Activated T-cell treated with anti-CD3 and anti-CD28 coated beads, Interleukin-2, amount 50 U/mL, for 72 hours (primary cell): ENCODE data around the gene GCH1. TPM values are rescaled to one million over a fixed set of nuclear protein-coding genes. Genes with fewer than 3 reads are reported as not detected.
A peak's percentile ranks its signal among the peaks of the same experiment; 100 is the strongest.
"Not testable (repeated sequence)": the region's sequence is repeated elsewhere in the genome, so short reads cannot be mapped to it uniquely, and the experiment has no call there.

ENCODE experiments used
- ATAC-seq, 2 donors: fragments of 150-1000 bp; cut with Tn5 transposase; replicated peaks in 1 of 2; 2 replicates each; pipeline ENCODE4 v1.10.0; 2021; ENCODE audit warnings: moderate library complexity in 2 of 2, mild to moderate bottlenecking in 1 of 2
- DNase-seq, 2 donors: peaks; one replicate each; pipeline ENCODE4 v3.0.0; 2021 to 2022; ENCODE audit warnings: mixed read lengths in 1 of 2
- H3K27ac Mint-ChIP-seq: one replicate; pipeline ENCODE4 v1.8.0; 2022; ENCODE audit warnings: mild to moderate bottlenecking, moderate library complexity, mixed read lengths
- H3K27me3 Mint-ChIP-seq: one replicate; pipeline ENCODE4 v1.8.0; 2022; ENCODE audit warnings: low read depth, mixed read lengths
- H3K36me3 Mint-ChIP-seq, 2 donors: one replicate each; pipeline ENCODE4 v1.8.0; 2022; ENCODE audit warnings: mixed read lengths in 2 of 2, mild to moderate bottlenecking in 1 of 2; ENCODE audit not compliant: insufficient read depth in 2 of 2
- H3K4me1 Mint-ChIP-seq: one replicate; pipeline ENCODE4 v1.8.0; 2022; ENCODE audit warnings: low read depth, mixed read lengths
- H3K4me3 Mint-ChIP-seq, 2 donors: one replicate each; pipeline ENCODE4 v1.8.0; 2022; ENCODE audit warnings: mild to moderate bottlenecking in 2 of 2, mixed read lengths in 2 of 2, moderate library complexity in 2 of 2
- H3K9me3 Mint-ChIP-seq, 2 donors: one replicate each; pipeline ENCODE4 v1.8.0; 2022; ENCODE audit warnings: mixed read lengths in 2 of 2
- total RNA-seq, 2 donors: library from RNA; stranded (reverse); gene quantifications; one replicate each; pipeline ENCODE4 v1.2.3, GENCODE V29; 2022

GCH1 gene
- total RNA-seq, 2 donors from 2014 or later, result 35.3 to 54.0 TPM

DNA sequence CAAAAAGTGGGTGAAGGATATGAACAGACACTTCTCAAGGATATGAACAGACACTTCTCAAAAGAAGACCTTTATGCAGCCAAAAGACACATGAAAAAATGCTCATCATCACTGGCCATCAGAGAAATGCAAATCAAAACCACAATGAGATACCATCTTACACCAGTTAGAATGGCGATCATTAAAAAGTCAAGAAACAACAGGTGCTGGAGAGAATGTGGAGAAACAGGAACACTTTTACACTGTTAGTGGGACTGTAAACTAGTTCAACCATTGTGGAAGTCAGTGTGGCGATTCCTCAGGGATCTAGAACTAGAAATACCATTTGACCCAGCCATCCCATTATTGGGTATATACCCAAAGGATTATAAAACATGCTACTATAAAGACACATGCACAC lies 27.0 kb downstream of the GCH1 start:
- H3K4me3 Mint-ChIP-seq, H3K9me3 Mint-ChIP-seq, H3K27me3 Mint-ChIP-seq, ATAC-seq, H3K27ac Mint-ChIP-seq, H3K36me3 Mint-ChIP-seq, DNase-seq: not testable (repeated sequence)
- peaks cover 31% of the 10 kb centered on the region for H3K4me1 Mint-ChIP-seq

DNA sequence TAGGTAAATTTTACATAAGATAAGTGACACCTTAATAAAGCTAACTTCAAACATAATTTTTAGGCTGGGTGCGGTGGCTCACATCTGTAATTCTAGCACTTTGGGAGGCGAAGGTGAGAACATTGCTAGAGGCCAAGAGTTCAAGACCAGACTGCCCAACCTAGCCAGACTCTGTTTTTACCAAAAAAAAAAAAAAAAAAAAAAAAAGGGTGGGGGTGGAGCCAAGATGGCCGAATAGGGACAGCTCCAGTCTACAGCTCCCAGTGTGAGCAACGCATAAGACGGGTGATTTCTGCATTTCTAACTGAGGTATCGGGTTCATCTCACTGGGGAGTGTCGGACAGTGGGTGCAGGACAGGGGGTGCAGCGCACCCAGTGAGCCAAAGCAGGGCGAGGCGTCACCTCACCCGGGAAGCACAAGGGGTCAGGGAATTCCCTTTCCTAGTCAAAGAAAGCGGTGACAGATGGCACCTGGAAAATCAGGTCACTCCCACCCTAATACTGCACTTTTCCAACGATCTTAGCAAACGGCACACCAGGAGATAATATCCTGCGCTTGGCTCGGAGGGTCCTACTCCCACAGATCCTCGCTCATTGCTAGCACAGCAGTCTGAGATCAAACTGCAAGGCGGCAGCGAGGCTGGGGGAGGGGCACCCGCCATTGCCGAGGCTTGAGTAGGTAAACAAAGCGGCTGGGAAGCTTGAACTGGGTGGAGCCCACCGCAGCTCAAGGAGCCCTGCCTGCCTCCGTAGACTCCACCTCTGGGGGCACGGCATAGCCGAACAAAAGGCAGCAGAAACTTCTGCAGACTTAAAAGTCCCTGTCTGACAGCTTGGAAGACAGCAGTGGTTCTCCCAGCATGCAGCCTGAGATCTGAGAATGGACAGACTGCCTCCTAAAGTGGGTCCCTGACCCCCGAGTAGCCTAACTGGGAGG lies 32.2 kb downstream of the GCH1 start:
- H3K27me3 Mint-ChIP-seq, H3K9me3 Mint-ChIP-seq, H3K36me3 Mint-ChIP-seq, H3K27ac Mint-ChIP-seq, DNase-seq, ATAC-seq: not testable (repeated sequence)
- H3K4me3 Mint-ChIP-seq, result peak overlapping the region; percentile 68 to 80
- H3K4me1 Mint-ChIP-seq, result peaks cover 27% of the 10 kb centered on the region

DNA sequence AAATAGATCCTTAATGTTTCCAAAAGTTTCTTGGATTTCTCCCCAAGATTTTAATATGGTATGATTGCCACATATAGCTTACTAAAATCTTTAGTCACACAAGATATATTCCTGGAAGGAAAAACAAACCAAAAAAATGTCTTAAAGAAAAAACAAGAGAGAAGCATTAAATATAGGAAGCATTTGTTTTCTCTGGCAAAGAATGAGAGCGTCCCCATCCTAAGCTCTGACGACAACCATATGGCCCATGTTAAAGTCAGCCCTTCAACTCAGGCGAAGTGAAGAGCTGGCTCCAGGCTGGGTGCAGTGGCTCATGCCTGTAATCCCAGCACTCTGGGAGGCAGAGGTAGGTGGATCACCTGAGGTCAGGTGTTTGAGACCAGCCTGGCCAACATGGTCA lies 35.6 kb downstream of the GCH1 start:
- Mint-ChIP-seq H3K9me3 (no peaks in the 10 kb centered on the region), H3K27ac (no peak overlapping the region), H3K36me3 (peaks cover 2 to 4% of the 10 kb centered on the region in 2 donors), H3K4me3 (no peak overlapping the region), H3K4me1 (peaks cover 22% of the 10 kb centered on the region), H3K27me3 (no peaks in the 10 kb centered on the region)
- no peak for ATAC-seq
- DNase-seq, result no peak

DNA sequence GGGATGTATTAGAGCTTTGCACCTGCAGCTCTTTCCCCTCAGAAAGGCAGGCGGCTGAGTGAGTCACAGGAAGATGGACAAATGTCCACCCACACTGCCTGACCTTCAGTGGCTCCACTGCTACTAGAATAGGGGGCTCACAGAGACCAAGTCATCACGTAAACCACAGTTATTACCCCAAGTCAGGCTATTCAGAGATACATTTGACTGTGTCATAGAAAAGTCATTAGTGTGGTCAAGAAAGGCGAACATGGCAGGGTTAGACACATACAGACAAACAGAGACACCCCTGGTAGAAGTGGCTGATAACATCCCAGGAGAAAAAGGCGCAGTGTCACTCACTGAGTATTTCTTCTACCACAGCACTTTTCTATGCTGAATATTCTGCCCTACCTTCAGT lies 36.0 kb downstream of the GCH1 start:
- Mint-ChIP-seq H3K4me1 (peaks cover 22% of the 10 kb centered on the region), H3K4me3 (no peak overlapping the region), H3K36me3 (peaks cover 2 to 4% of the 10 kb centered on the region in 2 donors), H3K27ac (no peak overlapping the region), H3K27me3 (no peaks in the 10 kb centered on the region), H3K9me3 (no peaks in the 10 kb centered on the region)
- DNase-seq, result no peak
- no peak for ATAC-seq

DNA sequence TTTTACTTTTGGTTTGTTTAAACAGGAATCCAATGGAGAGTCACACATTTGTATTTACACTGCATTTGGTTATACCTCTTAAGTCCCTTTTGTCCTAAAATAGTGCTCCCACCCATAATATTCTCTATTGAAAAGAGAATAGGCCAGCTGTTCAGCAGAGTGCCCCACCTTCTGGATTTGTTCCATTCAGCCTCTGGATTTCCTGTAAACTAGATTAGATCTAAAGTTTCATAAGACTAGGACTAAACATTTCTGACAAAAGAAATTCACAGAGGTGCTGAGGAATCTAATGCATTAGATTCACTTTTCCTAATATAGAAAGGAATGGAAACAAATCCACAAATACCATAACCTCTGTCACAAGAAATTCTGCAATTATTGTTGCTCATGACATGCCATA lies 38.1 kb downstream of the GCH1 start:
- H3K27ac Mint-ChIP-seq, result no peak overlapping the region
- H3K36me3 Mint-ChIP-seq, result peaks cover 2 to 4% of the 10 kb centered on the region in 2 donors
- no peaks in the 10 kb centered on the region for H3K27me3 Mint-ChIP-seq
- peaks cover 9% of the 10 kb centered on the region for H3K4me1 Mint-ChIP-seq
- ATAC-seq, result no peak
- no peak for DNase-seq
- H3K9me3 Mint-ChIP-seq, result no peaks in the 10 kb centered on the region
- no peak overlapping the region for H3K4me3 Mint-ChIP-seq

DNA sequence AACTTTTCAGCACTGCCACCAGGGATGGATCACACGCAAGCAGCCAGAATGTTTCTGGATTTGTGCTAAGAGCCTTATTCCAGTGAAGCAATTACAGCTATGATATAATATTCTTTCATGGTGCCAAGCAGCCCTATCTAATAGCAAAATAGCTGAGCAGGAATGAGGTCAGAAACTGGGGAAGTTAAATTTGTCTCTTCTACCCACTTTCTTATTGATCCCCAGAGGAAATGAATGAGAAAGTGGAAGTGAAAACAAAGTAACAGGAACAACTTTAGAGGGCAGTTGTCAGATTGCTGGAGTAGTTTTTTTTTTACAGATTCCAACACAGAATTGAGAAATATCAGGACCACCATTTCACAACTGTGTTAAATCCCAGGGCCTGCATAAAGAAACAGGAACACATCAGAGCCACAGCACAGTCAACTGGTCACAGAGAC lies 44.8 kb downstream of the GCH1 start:
- H3K9me3 Mint-ChIP-seq, result no peaks in the 10 kb centered on the region
- no peak overlapping the region for H3K4me3 Mint-ChIP-seq
- peaks cover 15% of the 10 kb centered on the region for H3K4me1 Mint-ChIP-seq
- H3K27me3 Mint-ChIP-seq, result no peaks in the 10 kb centered on the region
- peaks cover 2 to 6% of the 10 kb centered on the region in 2 donors for H3K36me3 Mint-ChIP-seq
- H3K27ac Mint-ChIP-seq, result no peak overlapping the region
- DNase-seq (no peak), ATAC-seq (no peak)

DNA sequence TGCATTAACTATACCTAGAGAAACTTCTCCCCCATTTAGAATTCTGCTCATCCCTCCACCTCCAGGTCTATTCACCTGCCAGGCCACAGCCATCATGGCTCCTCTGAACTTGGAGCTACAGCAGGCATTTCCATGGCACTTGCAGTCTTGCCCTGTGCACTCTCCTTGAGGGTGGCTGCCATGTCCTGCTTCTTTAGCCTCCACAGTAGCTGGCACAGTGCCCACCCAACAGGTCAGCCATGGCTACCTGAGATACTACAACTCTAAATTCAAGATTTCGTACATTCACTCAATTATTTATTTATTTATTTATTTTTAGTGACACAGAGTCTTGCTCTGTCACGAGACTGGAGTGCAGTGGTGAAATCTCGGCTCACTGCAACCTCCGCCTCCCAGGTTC lies 46.5 kb downstream of the GCH1 start:
- no peaks in the 10 kb centered on the region for H3K27me3 Mint-ChIP-seq
- no peak for ATAC-seq

DNA sequence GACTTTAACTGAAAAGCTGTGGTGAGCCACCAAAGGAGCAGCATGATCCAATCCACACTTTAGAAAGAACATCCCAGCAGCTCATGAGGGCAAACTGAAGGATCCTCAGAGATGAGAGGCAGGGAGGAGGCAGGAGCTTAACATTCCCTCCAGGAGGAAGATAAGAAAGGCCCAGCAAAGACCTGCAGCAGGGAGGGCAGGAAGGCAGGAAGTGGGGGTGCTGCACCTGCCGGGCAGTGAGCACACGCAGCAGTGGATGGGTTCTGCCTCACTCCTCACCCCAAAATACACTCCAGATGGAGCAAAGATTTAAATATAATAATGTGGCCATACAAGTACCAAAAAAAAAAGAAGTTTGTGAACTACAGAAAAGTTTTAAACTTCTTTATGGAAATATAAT lies 48.4 kb downstream of the GCH1 start:
- H3K4me3 Mint-ChIP-seq, result no peak overlapping the region

More for the DNA sequence above, 46.5 kb downstream of the GCH1 start:
- DNase-seq, result no peak
- Mint-ChIP-seq H3K4me3 (no peak overlapping the region), H3K4me1 (peaks cover 15% of the 10 kb centered on the region), H3K36me3 (peaks cover 2% of the 10 kb centered on the region in 2 donors), H3K27ac (no peak overlapping the region), H3K9me3 (no peaks in the 10 kb centered on the region)

DNA sequence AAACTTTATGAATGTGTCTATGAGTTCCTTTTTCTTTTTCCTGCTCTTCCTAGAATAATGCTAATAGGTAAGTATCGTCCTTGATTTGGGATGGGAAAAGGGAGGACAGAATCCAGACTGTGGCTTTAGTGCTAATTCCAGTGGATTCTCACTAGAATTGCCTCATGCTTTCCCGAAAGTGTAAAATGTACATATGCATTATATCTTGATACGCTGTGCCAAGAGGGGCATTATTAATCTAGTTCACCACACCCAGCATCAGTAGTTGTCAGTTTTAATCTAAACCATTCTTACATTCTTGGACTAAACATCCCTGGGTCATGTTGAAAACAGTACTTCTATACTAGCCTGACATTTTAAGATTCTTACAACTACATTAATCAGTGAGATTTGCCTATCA lies 49.3 kb downstream of the GCH1 start:
- Mint-ChIP-seq H3K4me1 (peaks cover 15% of the 10 kb centered on the region), H3K27me3 (no peaks in the 10 kb centered on the region), H3K4me3 (no peak overlapping the region), H3K36me3 (peaks cover 0 to 4% of the 10 kb centered on the region in 2 donors), H3K9me3 (no peaks in the 10 kb centered on the region), H3K27ac (no peak overlapping the region)
- ATAC-seq, result no peak
- DNase-seq, result no peak

More for the DNA sequence above, 48.4 kb downstream of the GCH1 start:
- DNase-seq (no peak), ATAC-seq (no peak)
- H3K36me3 Mint-ChIP-seq, result peaks cover 2 to 6% of the 10 kb centered on the region in 2 donors
- H3K4me1 Mint-ChIP-seq, result peaks cover 15% of the 10 kb centered on the region
- H3K27me3 Mint-ChIP-seq, result no peaks in the 10 kb centered on the region
- H3K9me3 Mint-ChIP-seq, result no peaks in the 10 kb centered on the region
- no peak overlapping the region for H3K27ac Mint-ChIP-seq

DNA sequence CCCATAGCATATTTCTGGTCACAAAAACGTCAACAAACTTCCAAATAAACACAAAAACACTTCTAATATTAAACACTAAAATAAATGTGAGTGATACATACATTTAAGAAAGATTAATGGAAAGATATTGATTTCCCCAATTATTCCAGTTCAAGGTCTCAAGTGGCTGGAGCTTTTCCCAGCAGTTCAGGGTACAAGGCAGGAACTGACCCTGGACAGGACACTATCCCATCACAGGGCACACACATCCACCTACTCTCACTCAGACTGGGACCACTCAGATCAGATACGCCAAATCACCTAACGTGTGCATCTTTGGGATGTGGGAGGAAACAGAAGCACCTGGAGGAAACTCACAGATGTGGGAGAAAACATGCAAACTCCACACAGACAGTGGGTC lies 50.4 kb downstream of the GCH1 start:
- DNase-seq, result no peak
- Mint-ChIP-seq H3K4me3 (no peak overlapping the region), H3K9me3 (no peaks in the 10 kb centered on the region), H3K36me3 (peaks cover 0 to 4% of the 10 kb centered on the region in 2 donors), H3K27me3 (no peaks in the 10 kb centered on the region), H3K27ac (no peak overlapping the region), H3K4me1 (peaks cover 11% of the 10 kb centered on the region)
- no peak for ATAC-seq

DNA sequence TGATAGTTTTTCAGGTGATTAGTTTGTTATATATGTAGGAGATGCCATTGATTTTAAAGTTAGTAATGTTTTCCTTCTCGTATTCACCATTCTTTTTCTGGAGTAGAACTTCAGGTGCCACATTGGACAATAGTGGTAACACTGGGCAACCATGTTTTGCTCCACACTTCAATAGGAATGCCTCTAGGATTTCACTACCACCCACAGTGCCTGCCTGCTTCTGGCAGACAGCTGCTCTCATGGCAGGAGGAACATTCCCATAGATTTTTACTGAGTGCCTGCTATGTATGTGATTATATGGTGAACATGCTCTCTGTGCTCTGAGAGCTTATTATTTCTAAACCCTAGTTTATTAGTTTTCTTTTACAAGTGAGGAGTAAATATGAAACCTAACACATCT lies 53.7 kb downstream of the GCH1 start:
- Mint-ChIP-seq H3K36me3 (peaks cover 0 to 6% of the 10 kb centered on the region in 2 donors), H3K4me1 (peaks cover under 1% of the 10 kb centered on the region), H3K27ac (no peak overlapping the region)

DNA sequence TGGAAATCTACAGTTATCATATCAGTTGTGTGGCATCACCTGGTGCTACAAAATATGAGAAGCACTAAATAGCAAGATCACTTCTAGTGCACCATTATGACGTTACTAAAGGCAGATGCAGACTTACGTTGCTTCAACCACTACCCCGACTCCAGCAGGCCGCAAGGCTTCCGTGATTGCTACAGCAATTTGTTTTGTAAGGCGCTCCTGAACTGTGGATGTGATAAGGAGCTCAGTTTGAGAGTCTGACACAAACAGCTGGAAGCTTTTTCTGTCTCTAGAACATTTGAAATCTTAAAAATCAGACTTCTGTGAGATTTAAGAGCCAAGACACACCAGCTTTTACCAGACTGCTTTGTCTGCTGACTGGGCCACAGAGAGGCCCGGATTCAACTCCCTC lies 57.0 kb downstream of the GCH1 start:
- peaks cover 1 to 11% of the 10 kb centered on the region in 2 donors for H3K36me3 Mint-ChIP-seq
- H3K27ac Mint-ChIP-seq, result no peak overlapping the region
- H3K27me3 Mint-ChIP-seq, result no peaks in the 10 kb centered on the region
- H3K4me1 Mint-ChIP-seq, result no peaks in the 10 kb centered on the region
- H3K9me3 Mint-ChIP-seq, result no peaks in the 10 kb centered on the region
- H3K4me3 Mint-ChIP-seq, result no peak overlapping the region
- DNase-seq (no peak), ATAC-seq (no peak)

More for the DNA sequence above, 53.7 kb downstream of the GCH1 start:
- Mint-ChIP-seq H3K27me3 (no peaks in the 10 kb centered on the region), H3K9me3 (no peaks in the 10 kb centered on the region), H3K4me3 (no peak overlapping the region)
- DNase-seq (no peak), ATAC-seq (no peak)

DNA sequence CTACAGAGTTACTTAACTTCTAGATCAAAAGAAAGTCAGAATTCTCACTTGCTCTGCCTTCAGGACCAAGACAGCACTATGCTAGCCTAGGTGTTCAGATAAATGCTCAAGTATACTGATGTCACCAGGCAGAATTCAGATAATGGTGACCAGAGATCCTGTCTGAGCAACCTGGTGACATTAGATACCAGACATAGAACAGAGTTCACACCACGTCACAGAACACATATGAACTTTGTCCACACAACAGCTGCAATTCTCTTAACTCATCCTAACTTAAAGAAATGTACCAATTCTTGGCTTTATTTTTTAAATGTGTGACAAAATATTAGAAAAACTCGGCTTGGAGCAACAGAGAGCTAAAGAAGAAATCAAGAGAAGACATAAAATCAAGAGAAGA lies 58.1 kb downstream of the GCH1 start:
- ATAC-seq (no peak), DNase-seq (no peak)
- Mint-ChIP-seq H3K4me3 (no peak overlapping the region), H3K9me3 (no peaks in the 10 kb centered on the region), H3K4me1 (no peaks in the 10 kb centered on the region), H3K27me3 (no peaks in the 10 kb centered on the region), H3K27ac (no peak overlapping the region), H3K36me3 (peaks cover 3 to 10% of the 10 kb centered on the region in 2 donors)

DNA sequence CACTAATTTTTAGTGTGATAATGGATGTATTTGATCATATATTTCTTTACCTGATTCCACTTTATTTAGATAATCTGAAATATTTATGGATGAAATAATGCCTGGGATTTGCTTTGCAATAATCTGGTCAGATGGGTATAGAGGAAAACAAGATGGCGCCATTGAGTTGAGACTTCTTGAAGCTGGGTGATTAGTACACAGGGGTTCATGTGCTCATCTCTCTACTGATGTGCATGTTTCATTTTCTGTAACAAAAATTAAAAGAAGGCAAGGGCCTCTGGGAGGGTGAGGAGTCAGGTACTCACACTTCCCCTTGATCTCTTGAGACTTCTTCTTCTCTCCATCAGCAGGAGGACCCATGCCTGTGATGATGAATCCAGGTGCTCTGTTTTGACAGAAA lies 61.8 kb downstream of the GCH1 start:
- no peaks in the 10 kb centered on the region for H3K27me3 Mint-ChIP-seq
- H3K36me3 Mint-ChIP-seq, result peaks cover 3 to 11% of the 10 kb centered on the region in 2 donors
- H3K9me3 Mint-ChIP-seq, result no peaks in the 10 kb centered on the region
- H3K4me3 Mint-ChIP-seq, result no peak overlapping the region
- no peak overlapping the region for H3K27ac Mint-ChIP-seq
- ATAC-seq, result no peak
- DNase-seq, result no peak
- no peaks in the 10 kb centered on the region for H3K4me1 Mint-ChIP-seq
